Esophagus muscularis mucosa (tissue), 4 donors: ENCODE results near the gene IMPG2. TPM values are rescaled to one million over a fixed set of nuclear protein-coding genes. Genes with fewer than 3 reads are reported as not detected.
A peak's percentile ranks its signal among the peaks of the same experiment; 100 is the strongest.

Experiments used
- DNase-seq: peaks from one replicate; pipeline ENCODE4 v3.0.0-alpha.2; 2017; ENCODE audit errors: extremely low spot score
- H3K27ac ChIP-seq, 4 donors: fragments of 200-600 bp; sonication (generic); replicated peaks in 1 of 4; 1 replicate in 3 of 4; 2 replicates in 1 of 4; pipeline ENCODE4 v1.5.1; 2016 to 2019; ENCODE audit warnings: mild to moderate bottlenecking in 1 of 4
- H3K27me3 ChIP-seq, 4 donors: fragments of 200-600 bp; sonication (generic); one replicate each; pipeline versions ENCODE4 v1.5.1 to v1.6.0; 2016 to 2019
- H3K36me3 ChIP-seq, 4 donors: fragments of 200-600 bp; sonication (generic); one replicate each; pipeline ENCODE4 v1.5.1; 2016 to 2019
- H3K4me1 ChIP-seq, 4 donors: fragments of 200-600 bp; sonication (generic); one replicate each; pipeline ENCODE4 v1.5.1; 2016 to 2019
- H3K4me3 ChIP-seq, 4 donors: fragments of 200-600 bp; sonication (generic); 1 replicate in 2 of 4; 2 replicates in 2 of 4; pipeline ENCODE4 v1.5.1; 2016 to 2019; ENCODE audit warnings: mild to moderate bottlenecking in 4 of 4, moderate library complexity in 1 of 4
- H3K9me3 ChIP-seq, 4 donors: fragments of 200-600 bp; sonication (generic); 1 replicate in 3 of 4; 2 replicates in 1 of 4; pipeline ENCODE4 v1.5.1; 2016 to 2019
- CTCF ChIP-seq, 3 experiments: fragments of 200-600 bp in 2 of 3; fragments of 450-650 bp in 1 of 3; sonication (generic) in 2 of 3; IDR thresholded peaks; one replicate each; pipeline ENCODE4 v1.5.1; 2017 to 2019; ENCODE audit warnings: antibody characterized with exemption in 3 of 3, mild to moderate bottlenecking in 2 of 3, moderate library complexity in 1 of 3
- EP300 ChIP-seq: sonication (generic); formaldehyde crosslinking; IDR thresholded peaks from one replicate; pipeline ENCODE4 v1.6.1; 2017; ENCODE audit warnings: antibody characterized with exemption
- POLR2A ChIP-seq: fragments of 450-650 bp; IDR thresholded peaks from one replicate; pipeline ENCODE4 v1.6.1; 2017; ENCODE audit warnings: antibody characterized with exemption, moderate library complexity, mild to moderate bottlenecking, low read depth
- POLR2AphosphoS5 ChIP-seq, 2 donors: sonication (generic); formaldehyde crosslinking; IDR thresholded peaks; one replicate each; pipeline ENCODE4 v1.6.1; 2017; ENCODE audit warnings: antibody characterized with exemption in 2 of 2
- WGBS: methylation state at CpG from one replicate; pipeline ENCODE4 v1.1.5; 2018; 5-methylcytosine and 5-hydroxymethylcytosine counted together
- intact Hi-C: fragments of 100-400 bp; cut with DNase I; formaldehyde crosslinking; loops from one replicate; pipeline ENCODE4 v1.15.1; 2023
- total RNA-seq, 4 donors: library from RNA; depleted of rRNA; stranded (reverse); fragments of >200 nt; gene quantifications; one replicate each; pipeline versions ENCODE4 v1.1.0 to v1.2.1, GENCODE V29; 2016

Gene IMPG2
- total RNA-seq, 4 donors from 2014 or later: 0.78 to 0.83 (median 0.82) TPM

DNA sequence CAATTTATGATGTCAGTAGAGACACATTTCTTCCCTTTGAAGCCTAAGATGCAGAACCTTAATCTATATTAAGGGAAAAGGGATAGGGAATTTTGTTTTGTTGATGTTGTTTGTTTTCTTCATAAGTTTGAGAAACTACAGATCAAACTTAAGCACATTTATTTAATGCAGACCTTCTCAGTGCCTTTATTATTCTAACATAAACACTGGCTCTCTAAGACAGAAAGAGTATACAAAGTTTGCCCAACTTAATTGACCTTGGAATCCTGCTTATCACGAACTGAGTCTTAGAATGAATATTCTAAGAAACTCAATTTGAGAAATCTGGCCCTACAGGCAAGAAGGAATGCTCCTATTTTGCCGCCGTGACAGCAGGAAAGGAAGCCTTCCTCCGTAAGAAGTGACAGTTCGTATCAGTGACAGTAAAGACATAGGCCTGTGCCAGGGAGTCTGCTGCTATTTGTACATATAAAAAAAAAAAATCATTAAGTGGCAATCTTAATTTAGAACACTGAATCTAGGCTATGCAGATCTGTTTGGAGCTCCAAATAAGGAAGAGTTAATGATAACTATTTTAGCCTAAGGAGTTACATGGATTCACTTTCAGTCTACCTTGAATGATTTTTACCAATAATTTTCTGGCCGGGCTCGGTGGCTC lies 8.8 kb upstream of the IMPG2 start:
- Histone ChIP-seq H3K9me3 (no peaks in the 10 kb centered on the region), H3K4me3 (no peak overlapping the region), H3K27ac (no peak overlapping the region), H3K36me3 (peaks cover 7 to 58% (median 16%) of the 10 kb centered on the region in 4 donors), H3K4me1 (no peaks in the 10 kb centered on the region), H3K27me3 (no peaks in the 10 kb centered on the region)
- TF ChIP-seq CTCF (IDR thresholded peaks at IDR 0.05) (no peak), EP300 (no peak), POLR2A (no peak), POLR2AphosphoS5 (IDR thresholded peaks at IDR 0.05) (no peak)
- intact Hi-C loops: no loop called here
- no peak for DNase-seq
- WGBS: 94% methylated on average over 7 of the region's 7 CpGs

GRCh38 chr3:101325393-101326134 lies 5.2 kb upstream of the IMPG2 start:
- 95% methylated on average over 5 of the region's 5 CpGs for WGBS
- no peak overlapping the region for H3K27ac ChIP-seq
- intact Hi-C loops: no loop called here
- DNase-seq: no peak
- TF ChIP-seq POLR2A (no peak), CTCF (IDR thresholded peaks at IDR 0.05) (no peak), POLR2AphosphoS5 (IDR thresholded peaks at IDR 0.05) (no peak), EP300 (no peak)
- H3K4me1 ChIP-seq: no peaks in the 10 kb centered on the region
- no peaks in the 10 kb centered on the region for H3K27me3 ChIP-seq
- H3K9me3 ChIP-seq: no peaks in the 10 kb centered on the region
- peaks cover 7 to 30% (median 16%) of the 10 kb centered on the region in 4 donors for H3K36me3 ChIP-seq
- no peak overlapping the region for H3K4me3 ChIP-seq

GRCh38 chr3:101319531-101319930 lies 844 bp downstream of the IMPG2 start:
- Histone ChIP-seq H3K4me3 (peak overlapping the region in 2 of 4 donors; percentile 23 to 34), H3K36me3 (peaks cover 0 to 3% (median 0%) of the 10 kb centered on the region in 4 donors), H3K4me1 (peaks cover 0 to 13% (median 5%) of the 10 kb centered on the region in 4 donors), H3K9me3 (no peaks in the 10 kb centered on the region), H3K27me3 (no peaks in the 10 kb centered on the region), H3K27ac (peak overlapping the region in 1 of 4 donors; percentile 55)
- WGBS: 56% methylated on average over 5 of the region's 5 CpGs
- DNase-seq: no peak
- intact Hi-C loops: no loop called here
- no peak for TF ChIP-seq CTCF (IDR thresholded peaks at IDR 0.05)
- TF ChIP-seq EP300: no peak
- TF ChIP-seq POLR2A: no peak
- no peak for TF ChIP-seq POLR2AphosphoS5 (IDR thresholded peaks at IDR 0.05)

- Histone ChIP-seq H3K4me3 (no peak overlapping the region), H3K9me3 (peaks cover 0 to 13% (median 10%) of the 10 kb centered on the region in 4 donors), H3K36me3 (no peaks in the 10 kb centered on the region), H3K4me1 (peaks cover 0 to 20% (median 17%) of the 10 kb centered on the region in 4 donors), H3K27me3 (no peaks in the 10 kb centered on the region), H3K27ac (no peak overlapping the region)
- intact Hi-C loops: no loop called here
- 95% methylated on average over 2 of the region's 2 CpGs for WGBS
- no peak for DNase-seq
- TF ChIP-seq POLR2AphosphoS5 (IDR thresholded peaks at IDR 0.05): no peak
- no peak for TF ChIP-seq POLR2A
- no peak for TF ChIP-seq EP300
- no peak for TF ChIP-seq CTCF (IDR thresholded peaks at IDR 0.05)
These were observed 7.8 kb downstream of the IMPG2 start for GRCh38 chr3:101312545-101312944.
